WTC11 (cell line): ENCODE data around the gene ZNF467.

Experiments used
- AFF4 ChIP-seq: sonication (generic); formaldehyde crosslinking; IDR thresholded peaks from 2 replicates; pipeline ENCODE4 v1.8.1; 2023; ENCODE audit warnings: mild to moderate bottlenecking, missing genetic modification reagents, borderline replicate concordance
- ETV6 ChIP-seq: sonication (generic); formaldehyde crosslinking; IDR thresholded peaks from 2 replicates; pipeline ENCODE4 v1.8.1; 2022; ENCODE audit warnings: mild to moderate bottlenecking, missing genetic modification reagents
- NR3C1 ChIP-seq: sonication (generic); formaldehyde crosslinking; conservative IDR thresholded peaks from 2 replicates; pipeline ENCODE4 v1.8.1; 2023; ENCODE audit warnings: low read depth, mild to moderate bottlenecking, missing genetic modification reagents
- TF ChIP-seq, protein P1 (sequence below): fragments of 200-600 bp; IDR thresholded peaks from 2 replicates; pipeline ENCODE4 v1.8.0; 2022; ENCODE audit warnings: antibody characterized with exemption

DNA sequence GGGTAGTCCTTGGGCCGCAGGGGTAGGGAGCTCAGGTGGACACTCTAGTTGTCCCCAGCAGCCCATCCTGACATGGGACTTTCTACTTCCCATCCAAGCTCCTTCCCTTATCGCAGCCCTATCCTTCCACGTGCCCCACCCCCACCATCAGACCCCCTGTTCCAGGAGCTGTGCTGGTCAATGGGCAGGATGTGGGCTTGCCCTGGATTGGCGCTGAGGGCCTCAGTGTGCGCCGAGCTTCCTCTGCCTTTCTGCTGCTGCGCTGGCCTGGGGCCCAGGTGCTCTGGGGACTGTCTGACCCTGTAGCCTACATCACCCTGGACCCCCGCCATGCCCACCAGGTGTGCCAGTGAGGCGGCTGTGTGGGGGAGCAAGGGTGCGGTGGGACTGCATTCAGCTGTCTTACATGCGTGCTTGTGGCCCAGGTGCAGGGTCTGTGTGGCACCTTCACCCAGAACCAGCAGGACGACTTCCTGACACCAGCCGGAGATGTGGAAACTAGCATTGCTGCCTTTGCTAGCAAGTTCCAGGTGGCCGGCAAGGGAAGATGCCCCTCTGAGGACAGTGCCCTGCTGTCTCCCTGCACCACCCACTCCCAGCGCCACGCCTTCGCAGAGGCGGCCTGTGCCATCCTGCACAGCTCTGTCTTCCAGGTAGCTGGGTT lies 9.4 kb upstream of the ZNF467 start:
- TF ChIP-seq ETV6 (CRISPR knock-in tag), result no peak
- TF ChIP-seq, protein P1, sequence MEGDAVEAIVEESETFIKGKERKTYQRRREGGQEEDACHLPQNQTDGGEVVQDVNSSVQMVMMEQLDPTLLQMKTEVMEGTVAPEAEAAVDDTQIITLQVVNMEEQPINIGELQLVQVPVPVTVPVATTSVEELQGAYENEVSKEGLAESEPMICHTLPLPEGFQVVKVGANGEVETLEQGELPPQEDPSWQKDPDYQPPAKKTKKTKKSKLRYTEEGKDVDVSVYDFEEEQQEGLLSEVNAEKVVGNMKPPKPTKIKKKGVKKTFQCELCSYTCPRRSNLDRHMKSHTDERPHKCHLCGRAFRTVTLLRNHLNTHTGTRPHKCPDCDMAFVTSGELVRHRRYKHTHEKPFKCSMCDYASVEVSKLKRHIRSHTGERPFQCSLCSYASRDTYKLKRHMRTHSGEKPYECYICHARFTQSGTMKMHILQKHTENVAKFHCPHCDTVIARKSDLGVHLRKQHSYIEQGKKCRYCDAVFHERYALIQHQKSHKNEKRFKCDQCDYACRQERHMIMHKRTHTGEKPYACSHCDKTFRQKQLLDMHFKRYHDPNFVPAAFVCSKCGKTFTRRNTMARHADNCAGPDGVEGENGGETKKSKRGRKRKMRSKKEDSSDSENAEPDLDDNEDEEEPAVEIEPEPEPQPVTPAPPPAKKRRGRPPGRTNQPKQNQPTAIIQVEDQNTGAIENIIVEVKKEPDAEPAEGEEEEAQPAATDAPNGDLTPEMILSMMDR, result no peak
- no peak for TF ChIP-seq AFF4 (CRISPR knock-in tag)
- TF ChIP-seq NR3C1 (CRISPR knock-in tag), result no peak
